HEK293 (cell line): ENCODE measurements around the gene USP2.

Experiments used
- CTCF ChIP-seq: fragments of 450-650 bp; formaldehyde crosslinking; IDR thresholded peaks from 2 replicates; pipeline ENCODE4 v1.5.1; 2016; ENCODE audit warnings: missing biosample characterization, missing genetic modification characterization
- KLF16 ChIP-seq: fragments of 450-650 bp; formaldehyde crosslinking; IDR thresholded peaks from 2 replicates; pipeline ENCODE4 v1.5.1; 2017; ENCODE audit warnings: missing biosample characterization, missing genetic modification characterization
- SCRT2 ChIP-seq: fragments of 450-650 bp; formaldehyde crosslinking; IDR thresholded peaks from 2 replicates; pipeline ENCODE4 v1.5.1; 2016; ENCODE audit warnings: missing biosample characterization, missing genetic modification characterization
- ZBTB48 ChIP-seq: fragments of 450-650 bp; formaldehyde crosslinking; IDR thresholded peaks from 2 replicates; pipeline ENCODE4 v1.5.1; 2016; ENCODE audit warnings: missing biosample characterization, missing genetic modification characterization
- ZNF121 ChIP-seq: fragments of 450-650 bp; formaldehyde crosslinking; IDR thresholded peaks from 2 replicates; pipeline ENCODE4 v1.5.1; 2016; ENCODE audit warnings: missing biosample characterization, missing genetic modification characterization
- ZNF140 ChIP-seq: fragments of 450-650 bp; formaldehyde crosslinking; IDR thresholded peaks from 2 replicates; pipeline ENCODE4 v1.5.1; 2016; ENCODE audit warnings: missing biosample characterization, missing genetic modification characterization
- ZNF174 ChIP-seq: fragments of 450-650 bp; formaldehyde crosslinking; IDR thresholded peaks from 2 replicates; pipeline ENCODE4 v1.5.0; 2017; ENCODE audit warnings: missing biosample characterization, mild to moderate bottlenecking, missing genetic modification characterization
- ZNF24 ChIP-seq: fragments of 450-650 bp; formaldehyde crosslinking; IDR thresholded peaks from 2 replicates; pipeline ENCODE4 v1.5.1; 2016; ENCODE audit warnings: missing biosample characterization, missing genetic modification characterization
- ZNF37A ChIP-seq: fragments of 450-650 bp; IDR thresholded peaks from 2 replicates; pipeline ENCODE4 v1.5.1; 2018; ENCODE audit warnings: missing biosample characterization, missing genetic modification characterization
- ZNF639 ChIP-seq: fragments of 450-650 bp; formaldehyde crosslinking; IDR thresholded peaks from 2 replicates; pipeline ENCODE4 v1.5.1; 2016; ENCODE audit warnings: missing biosample characterization, missing genetic modification characterization
- ZNF768 ChIP-seq: fragments of 450-650 bp; formaldehyde crosslinking; IDR thresholded peaks from 2 replicates; pipeline ENCODE4 v1.5.1; 2018; ENCODE audit warnings: missing biosample characterization, mild to moderate bottlenecking, missing genetic modification characterization
- ZXDB ChIP-seq: fragments of 450-650 bp; formaldehyde crosslinking; IDR thresholded peaks from 2 replicates; pipeline ENCODE4 v1.5.1; 2016; ENCODE audit warnings: missing biosample characterization, missing genetic modification characterization
- TF ChIP-seq, protein P1 (sequence below): fragments of 450-650 bp; formaldehyde crosslinking; IDR thresholded peaks from 2 replicates; pipeline ENCODE4 v1.5.1; 2016; ENCODE audit warnings: missing biosample characterization, missing genetic modification characterization
- TF ChIP-seq, protein P2 (sequence below): fragments of 450-650 bp; formaldehyde crosslinking; IDR thresholded peaks from 2 replicates; pipeline ENCODE4; 2016; ENCODE audit warnings: missing biosample characterization, missing genetic modification characterization

DNA sequence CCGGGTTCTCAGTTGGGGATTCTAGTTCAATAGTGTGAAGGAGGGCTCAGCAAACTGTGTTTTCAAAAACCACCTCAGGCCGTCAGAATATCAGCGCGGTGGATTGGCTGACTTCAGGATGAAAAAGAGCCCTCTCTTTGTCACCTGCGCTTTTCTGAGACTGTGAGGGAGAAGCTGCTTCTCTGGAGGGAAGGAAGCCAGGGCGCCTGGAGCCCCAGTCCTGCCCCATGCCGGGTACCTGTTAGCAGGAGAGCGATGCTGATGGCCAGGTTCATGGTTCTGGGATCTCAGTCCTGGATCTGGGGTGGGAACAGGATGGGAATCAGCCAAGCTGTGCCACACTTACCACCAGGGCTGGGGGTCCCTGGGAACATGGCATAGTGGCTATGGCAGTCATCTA is 39.1 kb upstream of the USP2 start:
- TF ChIP-seq KLF16 (no peak), ZNF174 (no peak), ZNF140 (tag by site-specific recombination) (no peak), CTCF (no peak), SCRT2 (tag by site-specific recombination) (no peak), ZNF121 (tag by site-specific recombination) (no peak), ZNF37A (no peak), ZNF768 (tag by site-specific recombination) (no peak), ZNF639 (no peak), ZNF24 (no peak), ZXDB (tag by site-specific recombination) (no peak), ZBTB48 (tag by site-specific recombination) (no peak)
- TF ChIP-seq, protein P1, sequence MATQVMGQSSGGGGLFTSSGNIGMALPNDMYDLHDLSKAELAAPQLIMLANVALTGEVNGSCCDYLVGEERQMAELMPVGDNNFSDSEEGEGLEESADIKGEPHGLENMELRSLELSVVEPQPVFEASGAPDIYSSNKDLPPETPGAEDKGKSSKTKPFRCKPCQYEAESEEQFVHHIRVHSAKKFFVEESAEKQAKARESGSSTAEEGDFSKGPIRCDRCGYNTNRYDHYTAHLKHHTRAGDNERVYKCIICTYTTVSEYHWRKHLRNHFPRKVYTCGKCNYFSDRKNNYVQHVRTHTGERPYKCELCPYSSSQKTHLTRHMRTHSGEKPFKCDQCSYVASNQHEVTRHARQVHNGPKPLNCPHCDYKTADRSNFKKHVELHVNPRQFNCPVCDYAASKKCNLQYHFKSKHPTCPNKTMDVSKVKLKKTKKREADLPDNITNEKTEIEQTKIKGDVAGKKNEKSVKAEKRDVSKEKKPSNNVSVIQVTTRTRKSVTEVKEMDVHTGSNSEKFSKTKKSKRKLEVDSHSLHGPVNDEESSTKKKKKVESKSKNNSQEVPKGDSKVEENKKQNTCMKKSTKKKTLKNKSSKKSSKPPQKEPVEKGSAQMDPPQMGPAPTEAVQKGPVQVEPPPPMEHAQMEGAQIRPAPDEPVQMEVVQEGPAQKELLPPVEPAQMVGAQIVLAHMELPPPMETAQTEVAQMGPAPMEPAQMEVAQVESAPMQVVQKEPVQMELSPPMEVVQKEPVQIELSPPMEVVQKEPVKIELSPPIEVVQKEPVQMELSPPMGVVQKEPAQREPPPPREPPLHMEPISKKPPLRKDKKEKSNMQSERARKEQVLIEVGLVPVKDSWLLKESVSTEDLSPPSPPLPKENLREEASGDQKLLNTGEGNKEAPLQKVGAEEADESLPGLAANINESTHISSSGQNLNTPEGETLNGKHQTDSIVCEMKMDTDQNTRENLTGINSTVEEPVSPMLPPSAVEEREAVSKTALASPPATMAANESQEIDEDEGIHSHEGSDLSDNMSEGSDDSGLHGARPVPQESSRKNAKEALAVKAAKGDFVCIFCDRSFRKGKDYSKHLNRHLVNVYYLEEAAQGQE = no peak
- TF ChIP-seq, protein P2, sequence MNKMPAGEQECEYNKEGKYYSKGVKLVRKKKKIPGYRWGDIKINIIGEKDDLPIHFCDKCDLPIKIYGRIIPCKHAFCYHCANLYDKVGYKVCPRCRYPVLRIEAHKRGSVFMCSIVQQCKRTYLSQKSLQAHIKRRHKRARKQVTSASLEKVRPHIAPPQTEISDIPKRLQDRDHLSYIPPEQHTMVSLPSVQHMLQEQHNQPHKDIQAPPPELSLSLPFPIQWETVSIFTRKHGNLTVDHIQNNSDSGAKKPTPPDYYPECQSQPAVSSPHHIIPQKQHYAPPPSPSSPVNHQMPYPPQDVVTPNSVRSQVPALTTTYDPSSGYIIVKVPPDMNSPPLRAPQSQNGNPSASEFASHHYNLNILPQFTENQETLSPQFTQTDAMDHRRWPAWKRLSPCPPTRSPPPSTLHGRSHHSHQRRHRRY = no peak
